GM21447 (cell line): ENCODE results near the gene TMED6.

Source experiments
- ATAC-seq: cut with Tn5 transposase; IDR thresholded peaks from one replicate; pipeline ENCODE4 v1.9.1; 2021; ENCODE audit not compliant: unreplicated experiment

Gene TMED6

GRCh38 chr16:69351309-69352027 is at the start of gene TMED6:
TSS of gene TMED6 (minus strand) at chr16:69351786. CDS start at chr16:69351753, 33 bp downstream.
- ATAC-seq: no peak

DNA sequence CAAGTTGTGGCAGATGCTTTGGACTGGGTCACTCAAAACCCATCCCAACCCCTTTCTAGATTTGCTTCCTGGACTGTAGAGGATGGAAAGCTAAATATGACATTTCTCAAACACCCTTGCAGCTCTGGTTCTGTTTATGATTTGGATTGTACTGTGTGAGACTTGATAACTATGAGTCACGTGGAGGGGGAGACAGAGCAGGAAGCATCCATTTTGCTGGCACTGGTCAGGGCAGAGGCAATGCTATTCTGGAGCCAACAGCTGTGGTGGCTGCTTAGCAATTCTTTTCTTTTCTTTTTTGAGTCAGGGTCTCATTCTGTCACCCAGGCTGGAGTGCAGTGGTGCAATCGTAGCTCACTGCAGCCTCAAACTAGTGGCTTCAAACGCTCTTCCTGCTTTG is 47.8 kb upstream of the TMED6 start:
- no peak for ATAC-seq

GRCh38 chr16:69397821-69398521 is 46.4 kb upstream of the TMED6 start:
- no peak for ATAC-seq

- no peak for ATAC-seq
These were observed 44.8 kb upstream of the TMED6 start for GRCh38 chr16:69396187-69397061.

- ATAC-seq: no peak
These were observed 44.2 kb upstream of the TMED6 start for GRCh38 chr16:69395859-69396186.

- ATAC-seq: no peak
These were observed 42.6 kb upstream of the TMED6 start for GRCh38 chr16:69393898-69394849.

DNA sequence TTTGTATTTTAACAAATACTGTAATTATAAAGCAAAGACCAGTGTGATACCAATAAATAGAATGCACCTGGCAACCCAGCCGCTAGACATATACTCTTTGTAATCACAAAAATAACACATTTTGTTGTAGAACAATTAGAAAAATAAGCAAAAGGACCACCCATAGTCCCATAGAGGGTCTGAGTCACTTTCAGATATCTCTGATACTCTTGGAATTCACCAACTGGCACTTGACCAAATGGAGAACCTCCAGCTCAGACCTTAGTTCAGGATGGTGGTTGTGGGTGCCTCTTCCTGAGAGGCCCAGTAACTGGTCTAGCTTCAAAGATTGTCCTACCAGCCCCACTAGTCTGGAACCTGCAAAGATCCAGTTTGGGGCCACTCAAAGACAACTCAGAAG is 35.0 kb upstream of the TMED6 start:
- ATAC-seq: no peak

DNA sequence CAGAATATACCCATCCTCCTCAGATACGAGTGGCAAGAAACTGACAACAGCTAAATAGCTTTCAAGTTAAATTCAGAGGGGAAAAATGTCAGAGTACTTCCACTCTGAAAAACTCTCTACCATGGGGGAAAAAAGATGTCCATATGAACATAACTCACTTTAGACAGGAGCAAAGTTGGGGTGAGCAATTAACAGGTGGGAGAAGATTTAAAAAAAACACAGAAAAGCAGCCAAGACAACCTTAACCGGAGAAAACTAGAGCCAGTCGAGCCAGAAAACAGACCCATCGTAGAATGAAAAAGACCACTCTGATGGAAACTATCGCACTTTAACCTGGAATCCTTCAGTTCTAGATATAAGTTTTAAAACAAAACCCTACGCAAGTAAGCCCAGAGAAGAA is 33.4 kb upstream of the TMED6 start:
- ATAC-seq: no peak

- ATAC-seq: no peak
These were observed 30.8 kb upstream of the TMED6 start for GRCh38 chr16:69382421-69382820.

GRCh38 chr16:69381231-69381630 is 29.6 kb upstream of the TMED6 start:
- no peak for ATAC-seq

GRCh38 chr16:69378760-69379159 is 27.2 kb upstream of the TMED6 start:
- no peak for ATAC-seq

DNA sequence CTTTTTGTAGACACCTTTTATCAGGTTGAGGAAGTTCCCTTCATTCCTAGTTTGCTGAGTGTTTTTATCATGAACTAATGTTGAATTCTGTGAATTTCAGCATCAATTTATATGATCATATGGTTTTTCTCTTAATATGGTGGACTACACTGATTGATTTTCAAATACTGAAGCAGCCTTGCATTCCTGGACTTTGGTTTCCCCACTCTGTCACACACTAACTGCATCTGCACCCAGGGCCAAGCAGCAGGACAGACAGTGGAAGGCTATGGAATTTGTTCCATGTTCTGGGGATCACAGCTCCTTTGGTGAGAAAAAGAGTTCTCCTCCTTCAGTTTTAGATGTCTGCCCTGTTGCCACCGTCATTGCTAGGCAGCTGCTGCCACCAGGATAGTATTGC is 26.4 kb upstream of the TMED6 start:
- no peak for ATAC-seq

- ATAC-seq: no peak
These were observed 24.9 kb upstream of the TMED6 start for GRCh38 chr16:69376393-69377059.

- no peak for ATAC-seq
These were observed 21.4 kb upstream of the TMED6 start for GRCh38 chr16:69373019-69373418.

- no peak for ATAC-seq
These were observed 20.0 kb upstream of the TMED6 start for GRCh38 chr16:69371564-69371963.

- ATAC-seq: no peak
These were observed 17.3 kb upstream of the TMED6 start for GRCh38 chr16:69368866-69369265.

DNA sequence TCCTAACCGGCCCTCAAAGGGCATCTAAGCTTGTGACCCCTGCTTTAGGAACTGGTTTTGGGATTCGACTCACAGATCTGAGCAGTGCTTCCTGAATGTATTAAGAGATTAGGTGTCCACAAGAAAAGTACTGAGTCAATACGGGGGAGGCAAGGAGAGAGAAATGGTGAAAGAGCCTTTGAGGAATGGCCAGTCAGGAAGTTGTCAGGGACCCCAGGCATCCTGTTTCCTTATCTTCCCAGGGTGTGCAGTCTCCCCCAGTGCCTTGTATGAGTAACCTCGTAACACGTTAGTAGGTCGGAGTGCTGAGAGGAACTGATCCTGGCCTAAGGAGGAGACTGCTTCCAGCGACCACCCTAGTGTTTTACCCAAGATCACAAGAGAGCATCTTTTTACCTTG is 16.4 kb upstream of the TMED6 start:
- ATAC-seq: no peak

DNA sequence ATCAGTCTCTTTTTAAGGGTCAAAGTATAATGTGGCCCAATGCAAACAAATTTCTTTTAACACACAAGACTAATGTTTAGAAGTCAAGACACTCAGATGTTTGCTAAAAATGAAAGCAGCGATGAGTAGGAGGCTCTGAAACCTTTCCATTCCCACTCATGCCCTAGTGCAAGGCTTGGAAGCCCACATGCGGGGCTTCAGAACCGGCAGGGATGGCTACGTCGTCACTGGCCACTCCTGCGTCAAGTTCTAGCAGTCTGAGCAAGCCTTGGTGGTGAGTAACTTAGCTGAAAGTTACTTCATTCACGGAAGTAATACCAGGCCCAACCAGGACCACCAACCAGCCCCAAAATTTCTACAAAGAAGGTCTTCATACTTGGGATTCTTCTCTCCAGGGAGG is 14.8 kb upstream of the TMED6 start:
- no peak for ATAC-seq

DNA sequence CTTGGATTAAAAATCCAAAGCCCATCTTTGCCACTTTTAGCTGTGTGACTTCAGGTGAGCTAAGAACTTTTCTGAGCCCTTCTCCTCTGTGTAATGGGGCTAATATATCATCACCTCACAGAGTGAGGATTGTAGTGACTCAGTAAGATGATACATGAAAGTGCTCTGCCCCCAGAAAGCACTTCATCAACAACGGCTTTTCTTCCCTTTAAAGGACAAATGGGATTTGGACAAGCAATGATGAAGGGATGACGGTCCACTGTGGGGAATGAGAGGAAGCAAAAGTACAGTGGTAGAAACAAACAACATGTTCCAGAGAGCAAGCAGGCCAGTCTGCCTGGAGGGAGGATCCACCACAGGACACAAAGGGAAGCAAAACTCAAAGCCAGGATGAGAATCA is 14.3 kb upstream of the TMED6 start:
- no peak for ATAC-seq

DNA sequence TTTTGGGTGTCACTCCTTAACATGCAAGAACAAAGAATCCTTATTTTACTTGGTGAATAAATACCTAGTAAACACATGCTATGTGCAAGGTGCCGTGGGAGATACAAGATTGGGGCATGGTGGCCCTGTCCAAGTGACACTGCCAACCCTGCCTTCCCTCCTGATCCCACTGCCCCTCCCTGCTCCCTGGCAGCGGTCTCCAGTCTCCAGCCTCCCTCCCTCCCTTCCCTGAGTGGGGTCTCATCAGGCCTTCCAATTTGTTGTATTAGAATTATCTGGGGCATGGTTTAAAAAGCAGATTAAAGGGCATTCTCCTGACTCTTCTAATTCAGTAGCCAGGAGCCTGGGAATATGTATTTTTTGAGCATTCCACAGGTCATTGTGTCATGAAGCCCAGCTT is 12.5 kb upstream of the TMED6 start:
- no peak for ATAC-seq
